Measurements from ENCODE around the gene VCAN.

DNA sequence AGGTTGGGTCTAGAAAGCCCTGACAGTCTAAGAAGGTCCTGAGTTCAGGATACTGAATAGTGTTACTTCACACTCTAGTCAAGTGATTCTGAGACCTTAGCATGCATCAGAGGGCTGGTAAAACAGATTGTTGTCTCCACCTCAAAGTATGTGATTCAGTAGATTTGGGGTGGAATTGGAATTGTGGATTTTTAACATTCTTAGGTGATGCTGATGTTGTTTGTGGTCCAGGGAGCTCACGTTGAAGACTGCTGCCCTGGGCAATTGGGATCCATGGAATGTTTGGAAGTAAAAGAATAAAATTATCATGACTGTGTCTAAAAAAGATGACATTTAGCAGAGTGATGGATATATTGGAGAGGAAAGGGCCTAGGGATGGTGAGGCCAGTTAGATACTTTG, 75.6 kb downstream of the VCAN start:
- TF ChIP-seq, protein P1, sequence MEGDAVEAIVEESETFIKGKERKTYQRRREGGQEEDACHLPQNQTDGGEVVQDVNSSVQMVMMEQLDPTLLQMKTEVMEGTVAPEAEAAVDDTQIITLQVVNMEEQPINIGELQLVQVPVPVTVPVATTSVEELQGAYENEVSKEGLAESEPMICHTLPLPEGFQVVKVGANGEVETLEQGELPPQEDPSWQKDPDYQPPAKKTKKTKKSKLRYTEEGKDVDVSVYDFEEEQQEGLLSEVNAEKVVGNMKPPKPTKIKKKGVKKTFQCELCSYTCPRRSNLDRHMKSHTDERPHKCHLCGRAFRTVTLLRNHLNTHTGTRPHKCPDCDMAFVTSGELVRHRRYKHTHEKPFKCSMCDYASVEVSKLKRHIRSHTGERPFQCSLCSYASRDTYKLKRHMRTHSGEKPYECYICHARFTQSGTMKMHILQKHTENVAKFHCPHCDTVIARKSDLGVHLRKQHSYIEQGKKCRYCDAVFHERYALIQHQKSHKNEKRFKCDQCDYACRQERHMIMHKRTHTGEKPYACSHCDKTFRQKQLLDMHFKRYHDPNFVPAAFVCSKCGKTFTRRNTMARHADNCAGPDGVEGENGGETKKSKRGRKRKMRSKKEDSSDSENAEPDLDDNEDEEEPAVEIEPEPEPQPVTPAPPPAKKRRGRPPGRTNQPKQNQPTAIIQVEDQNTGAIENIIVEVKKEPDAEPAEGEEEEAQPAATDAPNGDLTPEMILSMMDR (IDR thresholded peaks at IDR 0.05): no peak
- TF ChIP-seq POLR2A (IDR thresholded peaks at IDR 0.05) (no peak), POLR2AphosphoS5 (IDR thresholded peaks at IDR 0.05) (no peak)
